SK-N-SH (cell line): ENCODE measurements around the gene CCNA1. TPM values are rescaled to one million over a fixed set of nuclear protein-coding genes. Genes with fewer than 3 reads are reported as not detected.

Experiments
- CTCF ChIA-PET: fragments of 300-600, 350-600 bp; formaldehyde crosslinking; extraction: SDS; loops from one replicate; lab custom pipeline; 2021; lab: Yijun Ruan, JAX
- POLR2A ChIA-PET: fragments of 350-600 bp; sonication (Branson Sonifier 250); formaldehyde crosslinking; extraction: SDS; loops from one replicate; lab custom pipeline; 2020; ENCODE audit warnings: antibody characterized with exemption, inconsistent platforms; lab: Yijun Ruan, JAX
- DNase-seq: peaks from one replicate; pipeline ENCODE4 v3.0.0; 2012
- H2AFZ ChIP-seq: fragments of 200-600 bp; sonication (generic); 2 replicates; pipeline ENCODE4 v1.8.1; 2016; ENCODE audit warnings: antibody characterized with exemption, mild to moderate bottlenecking, low read depth
- H3F3A ChIP-seq: fragments of 200-600 bp; sonication (generic); replicated peaks from 2 replicates; pipeline ENCODE3; 2016; ENCODE audit warnings: antibody characterized with exemption, mild to moderate bottlenecking; ENCODE audit not compliant: insufficient read depth
- H3K27ac ChIP-seq, 2 experiments: fragments of 200-500 bp in 1 of 2; fragments of 200-600 bp in 1 of 2; sonication (Bioruptor generic) in 1 of 2; sonication (generic), shearing (Covaris generic) in 1 of 2; 2 replicates each; pipeline versions ENCODE4 v1.5.1 to v1.6.1; 2014 to 2016; ENCODE audit warnings: low read depth in 2 of 2, inconsistent platforms in 1 of 2, low read length in 1 of 2, mild to moderate bottlenecking in 1 of 2, mixed read lengths in 1 of 2
- H3K27me3 ChIP-seq: fragments of 200-600 bp; sonication (generic), shearing (Covaris generic); 2 replicates; pipeline ENCODE4 v1.6.1; 2016; ENCODE audit warnings: mixed run types; ENCODE audit not compliant: insufficient read depth
- H3K36me3 ChIP-seq, 2 experiments: fragments of 200-500 bp in 1 of 2; fragments of 200-600 bp in 1 of 2; sonication (Bioruptor generic) in 1 of 2; sonication (generic) in 1 of 2; replicated peaks in 1 of 2; 2 replicates each; pipeline versions ENCODE3 to v1.5.1; 2014 to 2016; ENCODE audit warnings: low read length in 1 of 2, mild to moderate bottlenecking in 1 of 2; ENCODE audit not compliant: insufficient read depth in 2 of 2, control insufficient read depth in 1 of 2
- H3K4me1 ChIP-seq, 2 experiments: fragments of 200-500 bp in 1 of 2; fragments of 200-600 bp in 1 of 2; sonication (Bioruptor generic) in 1 of 2; sonication (generic), shearing (Covaris generic) in 1 of 2; 2 replicates each; pipeline versions ENCODE4 v1.5.1 to v1.6.1; 2014 to 2016; ENCODE audit warnings: low read depth in 1 of 2, low read length in 1 of 2, mixed run types in 1 of 2; ENCODE audit not compliant: insufficient read depth in 2 of 2, control insufficient read depth in 1 of 2
- H3K4me2 ChIP-seq: fragments of 200-600 bp; sonication (generic), shearing (Covaris generic); 2 replicates; pipeline ENCODE4 v1.6.1; 2017; ENCODE audit warnings: mixed run types
- H3K4me3 ChIP-seq, 2 experiments: fragments of 200-500 bp in 1 of 2; fragments of 200-600 bp in 1 of 2; sonication (Bioruptor generic) in 1 of 2; sonication (generic), shearing (Covaris generic) in 1 of 2; 2 replicates each; pipeline versions ENCODE4 v1.5.1 to v1.8.1; 2014 to 2016; ENCODE audit warnings: low read depth in 2 of 2, inconsistent platforms in 1 of 2, low read length in 1 of 2, mild to moderate bottlenecking in 1 of 2, mixed read lengths in 1 of 2, moderate library complexity in 1 of 2
- H3K79me2 ChIP-seq: fragments of 200-600 bp; sonication (generic); 2 replicates; pipeline ENCODE4 v1.8.1; 2017; ENCODE audit warnings: mild to moderate bottlenecking; ENCODE audit not compliant: insufficient read depth
- H3K9ac ChIP-seq: fragments of 200-600 bp; sonication (generic); 2 replicates; pipeline ENCODE4 v1.6.1; 2017; ENCODE audit warnings: mixed run types
- H3K9me2 ChIP-seq: fragments of 200-600 bp; sonication (generic); 2 replicates; pipeline ENCODE4 v1.6.1; 2017; ENCODE audit warnings: mixed run types
- H3K9me3 ChIP-seq: fragments of 200-600 bp; sonication (generic); 2 replicates; pipeline ENCODE4 v1.6.1; 2017; ENCODE audit warnings: mixed run types, mild to moderate bottlenecking, moderate library complexity
- H4K20me1 ChIP-seq: fragments of 200-600 bp; sonication (generic); 2 replicates; pipeline ENCODE4 v1.6.1; 2017; ENCODE audit warnings: mild to moderate bottlenecking, mixed run types; ENCODE audit not compliant: insufficient read depth
- CHD2 ChIP-seq: fragments of 150-350 bp; IDR thresholded peaks from 2 replicates; pipeline ENCODE4 v1.6.1; 2018; ENCODE audit warnings: low read length; ENCODE audit not compliant: partially characterized antibody
- EP300 ChIP-seq, 2 experiments: IDR thresholded peaks; 2 replicates each; pipeline versions ENCODE4 v1.4.0 to v1.6.1; 2012; ENCODE audit warnings: borderline replicate concordance in 1 of 2, low read depth in 1 of 2, low read length in 1 of 2
- EZH2phosphoT487 ChIP-seq: fragments of 200-600 bp; sonication (generic); IDR thresholded peaks from 2 replicates; pipeline ENCODE4 v1.6.1; 2017; ENCODE audit warnings: low read depth, mixed run types, mild to moderate bottlenecking, antibody characterized with exemption, moderate library complexity, borderline replicate concordance
- GABPA ChIP-seq: IDR thresholded peaks from 2 replicates; pipeline ENCODE4 v1.4.0; 2012; ENCODE audit warnings: low read depth, mild to moderate bottlenecking
- GATA2 ChIP-seq: sonication (generic); formaldehyde crosslinking; IDR thresholded peaks from 2 replicates; pipeline ENCODE4 v1.5.0; 2020; ENCODE audit warnings: mild to moderate bottlenecking, missing genetic modification reagents
- NFIC ChIP-seq: IDR thresholded peaks from 2 replicates; pipeline ENCODE4 v1.4.0; 2012; ENCODE audit warnings: borderline replicate concordance
- NRF1 ChIP-seq: IDR thresholded peaks from 2 replicates; pipeline ENCODE4 v1.6.1; 2012; ENCODE audit warnings: low read depth, mild to moderate bottlenecking, low read length
- POLR2AphosphoS5 ChIP-seq: IDR thresholded peaks from 2 replicates; pipeline ENCODE4 v1.6.1; 2012; ENCODE audit warnings: low read depth, low read length
- RCOR1 ChIP-seq: fragments of 150-350 bp; IDR thresholded peaks from 2 replicates; pipeline ENCODE4 v1.6.1; 2017; ENCODE audit warnings: antibody characterized with exemption, low read length
- RXRA ChIP-seq: IDR thresholded peaks from 2 replicates; pipeline ENCODE4 v1.4.0; 2012; ENCODE audit warnings: low read depth, mild to moderate bottlenecking, borderline replicate concordance
- SMC3 ChIP-seq: IDR thresholded peaks from 2 replicates; pipeline ENCODE4 v1.6.1; 2012; ENCODE audit warnings: low read depth, low read length, improper control_type of control experiment
- TAF1 ChIP-seq: IDR thresholded peaks from 2 replicates; pipeline ENCODE4 v1.6.1; 2012; ENCODE audit warnings: low read depth, mild to moderate bottlenecking, low read length, moderate library complexity, borderline replicate concordance
- TCF12 ChIP-seq: IDR thresholded peaks from 2 replicates; pipeline ENCODE4 v1.4.0; 2012
- YY1 ChIP-seq: IDR thresholded peaks from 2 replicates; pipeline ENCODE4 v1.4.0; 2012; ENCODE audit warnings: low read depth, mild to moderate bottlenecking
- polyA plus RNA-seq, 3 experiments: library from polyadenylated mRNA; depleted of rRNA; stranded (reverse); fragments of >200 nt; gene quantifications; 2 replicates each; pipeline ENCODE4 v1.2.3, GENCODE V29; 2012
- TF ChIP-seq, protein P1 (sequence below): IDR thresholded peaks from 2 replicates; pipeline ENCODE4 v1.4.0; 2012; ENCODE audit warnings: low read depth
- TF ChIP-seq, protein P2 (sequence below): IDR thresholded peaks from 2 replicates; pipeline ENCODE4 v1.6.1; 2012; ENCODE audit warnings: mild to moderate bottlenecking, low read depth, low read length, moderate library complexity
- TF ChIP-seq, protein P3 (sequence below): fragments of 200-600 bp; sonication (generic); IDR thresholded peaks from 2 replicates; pipeline ENCODE4 v1.6.1; 2017; ENCODE audit warnings: antibody characterized with exemption, mild to moderate bottlenecking, moderate library complexity
- TF ChIP-seq, protein P4 (sequence below): IDR thresholded peaks from 2 replicates; pipeline ENCODE4 v1.4.0; 2012; ENCODE audit warnings: low read depth, borderline replicate concordance

The CCNA1 gene
- polyA plus RNA-seq, 1 of the 3 experiments (the other 2 are of a cell fraction), result 0.23 TPM

DNA sequence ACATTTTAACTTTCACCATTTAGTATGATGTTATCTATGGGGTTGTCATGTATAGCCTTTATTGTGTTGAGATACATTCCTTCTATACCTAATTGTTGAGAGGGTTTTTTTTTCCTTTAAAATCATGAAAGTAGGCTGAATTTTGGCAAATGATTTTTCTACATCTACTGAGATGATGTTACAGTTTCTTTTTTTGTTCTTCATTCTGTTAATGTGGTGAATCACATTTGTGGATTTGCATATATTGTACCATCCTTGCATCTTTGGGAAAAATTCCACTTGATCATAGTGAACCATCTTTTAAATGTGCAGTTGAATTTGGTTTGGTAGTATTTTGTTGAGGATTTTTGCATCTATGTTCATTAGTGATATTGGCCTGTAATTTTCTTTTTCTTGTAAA, 29.2 kb downstream of the CCNA1 start:
- no peaks in the 10 kb centered on the region for H3K4me1 ChIP-seq
- peaks cover 9% of the 10 kb centered on the region; the same call in 1 of the 2 replicates for H3K27me3 ChIP-seq
- no peak overlapping the region for H2AFZ ChIP-seq
- TF ChIP-seq RCOR1 (no peak), TCF12 (no peak), EP300 (IDR thresholded peaks at IDR 0.05; ENCODE audit: borderline replicate concordance in 1 of 2, low read depth in 1 of 2, low read length in 1 of 2) (no peak), YY1 (no peak), TAF1 (no peak), POLR2AphosphoS5 (no peak), SMC3 (no peak), NFIC (no peak), RXRA (no peak), GABPA (no peak), GATA2 (CRISPR knock-in tag) (no peak), EZH2phosphoT487 (no peak), NRF1 (no peak), CHD2 (no peak)
- TF ChIP-seq, protein P1, sequence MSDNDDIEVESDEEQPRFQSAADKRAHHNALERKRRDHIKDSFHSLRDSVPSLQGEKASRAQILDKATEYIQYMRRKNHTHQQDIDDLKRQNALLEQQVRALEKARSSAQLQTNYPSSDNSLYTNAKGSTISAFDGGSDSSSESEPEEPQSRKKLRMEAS, result no peak
- TF ChIP-seq, protein P2, sequence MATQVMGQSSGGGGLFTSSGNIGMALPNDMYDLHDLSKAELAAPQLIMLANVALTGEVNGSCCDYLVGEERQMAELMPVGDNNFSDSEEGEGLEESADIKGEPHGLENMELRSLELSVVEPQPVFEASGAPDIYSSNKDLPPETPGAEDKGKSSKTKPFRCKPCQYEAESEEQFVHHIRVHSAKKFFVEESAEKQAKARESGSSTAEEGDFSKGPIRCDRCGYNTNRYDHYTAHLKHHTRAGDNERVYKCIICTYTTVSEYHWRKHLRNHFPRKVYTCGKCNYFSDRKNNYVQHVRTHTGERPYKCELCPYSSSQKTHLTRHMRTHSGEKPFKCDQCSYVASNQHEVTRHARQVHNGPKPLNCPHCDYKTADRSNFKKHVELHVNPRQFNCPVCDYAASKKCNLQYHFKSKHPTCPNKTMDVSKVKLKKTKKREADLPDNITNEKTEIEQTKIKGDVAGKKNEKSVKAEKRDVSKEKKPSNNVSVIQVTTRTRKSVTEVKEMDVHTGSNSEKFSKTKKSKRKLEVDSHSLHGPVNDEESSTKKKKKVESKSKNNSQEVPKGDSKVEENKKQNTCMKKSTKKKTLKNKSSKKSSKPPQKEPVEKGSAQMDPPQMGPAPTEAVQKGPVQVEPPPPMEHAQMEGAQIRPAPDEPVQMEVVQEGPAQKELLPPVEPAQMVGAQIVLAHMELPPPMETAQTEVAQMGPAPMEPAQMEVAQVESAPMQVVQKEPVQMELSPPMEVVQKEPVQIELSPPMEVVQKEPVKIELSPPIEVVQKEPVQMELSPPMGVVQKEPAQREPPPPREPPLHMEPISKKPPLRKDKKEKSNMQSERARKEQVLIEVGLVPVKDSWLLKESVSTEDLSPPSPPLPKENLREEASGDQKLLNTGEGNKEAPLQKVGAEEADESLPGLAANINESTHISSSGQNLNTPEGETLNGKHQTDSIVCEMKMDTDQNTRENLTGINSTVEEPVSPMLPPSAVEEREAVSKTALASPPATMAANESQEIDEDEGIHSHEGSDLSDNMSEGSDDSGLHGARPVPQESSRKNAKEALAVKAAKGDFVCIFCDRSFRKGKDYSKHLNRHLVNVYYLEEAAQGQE, result no peak
- TF ChIP-seq, protein P3, sequence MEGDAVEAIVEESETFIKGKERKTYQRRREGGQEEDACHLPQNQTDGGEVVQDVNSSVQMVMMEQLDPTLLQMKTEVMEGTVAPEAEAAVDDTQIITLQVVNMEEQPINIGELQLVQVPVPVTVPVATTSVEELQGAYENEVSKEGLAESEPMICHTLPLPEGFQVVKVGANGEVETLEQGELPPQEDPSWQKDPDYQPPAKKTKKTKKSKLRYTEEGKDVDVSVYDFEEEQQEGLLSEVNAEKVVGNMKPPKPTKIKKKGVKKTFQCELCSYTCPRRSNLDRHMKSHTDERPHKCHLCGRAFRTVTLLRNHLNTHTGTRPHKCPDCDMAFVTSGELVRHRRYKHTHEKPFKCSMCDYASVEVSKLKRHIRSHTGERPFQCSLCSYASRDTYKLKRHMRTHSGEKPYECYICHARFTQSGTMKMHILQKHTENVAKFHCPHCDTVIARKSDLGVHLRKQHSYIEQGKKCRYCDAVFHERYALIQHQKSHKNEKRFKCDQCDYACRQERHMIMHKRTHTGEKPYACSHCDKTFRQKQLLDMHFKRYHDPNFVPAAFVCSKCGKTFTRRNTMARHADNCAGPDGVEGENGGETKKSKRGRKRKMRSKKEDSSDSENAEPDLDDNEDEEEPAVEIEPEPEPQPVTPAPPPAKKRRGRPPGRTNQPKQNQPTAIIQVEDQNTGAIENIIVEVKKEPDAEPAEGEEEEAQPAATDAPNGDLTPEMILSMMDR, result no peak
- TF ChIP-seq, protein P4, sequence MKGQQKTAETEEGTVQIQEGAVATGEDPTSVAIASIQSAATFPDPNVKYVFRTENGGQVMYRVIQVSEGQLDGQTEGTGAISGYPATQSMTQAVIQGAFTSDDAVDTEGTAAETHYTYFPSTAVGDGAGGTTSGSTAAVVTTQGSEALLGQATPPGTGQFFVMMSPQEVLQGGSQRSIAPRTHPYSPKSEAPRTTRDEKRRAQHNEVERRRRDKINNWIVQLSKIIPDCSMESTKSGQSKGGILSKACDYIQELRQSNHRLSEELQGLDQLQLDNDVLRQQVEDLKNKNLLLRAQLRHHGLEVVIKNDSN, result no peak
- DNase-seq, result no peak
- H3K4me3 ChIP-seq, result no peak overlapping the region
- no peaks in the 10 kb centered on the region for H3K9me2 ChIP-seq
- no peak overlapping the region for H3K4me2 ChIP-seq
- no peaks in the 10 kb centered on the region for H3K36me3 ChIP-seq
- H3K9ac ChIP-seq, result no peak overlapping the region
- ChIA-PET CTCF (no interaction called here), POLR2A (no interaction called here)
- H3K27ac ChIP-seq, result no peak overlapping the region
- no peaks in the 10 kb centered on the region for H4K20me1 ChIP-seq
- H3K79me2 ChIP-seq, result no peaks in the 10 kb centered on the region
- no peaks in the 10 kb centered on the region; the same call in 1 of the 2 replicates for H3K9me3 ChIP-seq
- no peaks in the 10 kb centered on the region for H3F3A ChIP-seq
